ENCODE results near the gene GYPC.

Gene GYPC

GRCh38 chr2:126672980-126673605 is 17.1 kb downstream of the GYPC start:
- no peaks in the 10 kb centered on the region for H3K4me1 ChIP-seq (ENCODE audit: insufficient read depth, poor library complexity, severe bottlenecking)
- H3K27me3 ChIP-seq (ENCODE audit: insufficient read depth, poor library complexity, severe bottlenecking) = no peaks in the 10 kb centered on the region
- H3K9me3 ChIP-seq (ENCODE audit: severe bottlenecking) = no peaks in the 10 kb centered on the region
- no peak overlapping the region for H3K27ac ChIP-seq (ENCODE audit: poor library complexity, severe bottlenecking)
- no peak overlapping the region for H3K4me3 ChIP-seq (ENCODE audit: severe bottlenecking)
- no peaks in the 10 kb centered on the region for H3K36me3 ChIP-seq (ENCODE audit: low read depth)
- ATAC-seq (ENCODE audit: low read depth) (no peak), DNase-seq (ENCODE audit: low spot score) (no peak)
- no peak for TF ChIP-seq CTCF (IDR thresholded peaks at IDR 0.05; ENCODE audit: poor library complexity, severe bottlenecking)

- TF ChIP-seq CTCF (IDR thresholded peaks at IDR 0.05; ENCODE audit: poor library complexity, severe bottlenecking) = no peak
- DNase-seq (ENCODE audit: low spot score) = no peak
- H3K36me3 ChIP-seq (ENCODE audit: low read depth) = no peaks in the 10 kb centered on the region
- H3K4me3 ChIP-seq (ENCODE audit: severe bottlenecking) = no peak overlapping the region
- no peaks in the 10 kb centered on the region for H3K27me3 ChIP-seq (ENCODE audit: insufficient read depth, poor library complexity, severe bottlenecking)
- H3K27ac ChIP-seq (ENCODE audit: poor library complexity, severe bottlenecking) = no peak overlapping the region
- H3K4me1 ChIP-seq (ENCODE audit: insufficient read depth, poor library complexity, severe bottlenecking) = no peaks in the 10 kb centered on the region
- H3K9me3 ChIP-seq (ENCODE audit: severe bottlenecking) = no peaks in the 10 kb centered on the region
- no peak for ATAC-seq (ENCODE audit: low read depth)
These were observed 18.3 kb downstream of the GYPC start for GRCh38 chr2:126674075-126674744.

DNA sequence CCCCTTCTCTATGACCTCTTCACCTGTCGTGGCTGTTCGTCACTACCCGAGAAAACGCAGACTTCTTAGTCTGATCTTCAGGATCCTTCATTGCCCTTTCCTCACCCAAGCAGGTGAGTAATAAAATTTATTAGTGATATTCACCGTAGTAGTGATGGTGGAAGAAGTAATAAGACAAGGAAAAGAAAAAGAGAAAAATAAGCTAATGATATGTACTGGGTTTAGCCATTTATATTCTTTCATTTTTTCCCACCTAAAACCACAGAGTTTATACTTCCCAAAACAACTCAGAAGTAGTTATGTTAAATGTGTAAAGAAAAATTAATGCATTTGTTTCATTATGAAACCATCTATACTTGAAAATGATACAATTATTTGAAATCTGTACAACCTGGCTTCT is 19.7 kb downstream of the GYPC start:
- Histone ChIP-seq H3K36me3 (ENCODE audit: low read depth) (no peaks in the 10 kb centered on the region), H3K27me3 (ENCODE audit: insufficient read depth, poor library complexity, severe bottlenecking) (no peaks in the 10 kb centered on the region)
- no peak for ATAC-seq (ENCODE audit: low read depth)

DNA sequence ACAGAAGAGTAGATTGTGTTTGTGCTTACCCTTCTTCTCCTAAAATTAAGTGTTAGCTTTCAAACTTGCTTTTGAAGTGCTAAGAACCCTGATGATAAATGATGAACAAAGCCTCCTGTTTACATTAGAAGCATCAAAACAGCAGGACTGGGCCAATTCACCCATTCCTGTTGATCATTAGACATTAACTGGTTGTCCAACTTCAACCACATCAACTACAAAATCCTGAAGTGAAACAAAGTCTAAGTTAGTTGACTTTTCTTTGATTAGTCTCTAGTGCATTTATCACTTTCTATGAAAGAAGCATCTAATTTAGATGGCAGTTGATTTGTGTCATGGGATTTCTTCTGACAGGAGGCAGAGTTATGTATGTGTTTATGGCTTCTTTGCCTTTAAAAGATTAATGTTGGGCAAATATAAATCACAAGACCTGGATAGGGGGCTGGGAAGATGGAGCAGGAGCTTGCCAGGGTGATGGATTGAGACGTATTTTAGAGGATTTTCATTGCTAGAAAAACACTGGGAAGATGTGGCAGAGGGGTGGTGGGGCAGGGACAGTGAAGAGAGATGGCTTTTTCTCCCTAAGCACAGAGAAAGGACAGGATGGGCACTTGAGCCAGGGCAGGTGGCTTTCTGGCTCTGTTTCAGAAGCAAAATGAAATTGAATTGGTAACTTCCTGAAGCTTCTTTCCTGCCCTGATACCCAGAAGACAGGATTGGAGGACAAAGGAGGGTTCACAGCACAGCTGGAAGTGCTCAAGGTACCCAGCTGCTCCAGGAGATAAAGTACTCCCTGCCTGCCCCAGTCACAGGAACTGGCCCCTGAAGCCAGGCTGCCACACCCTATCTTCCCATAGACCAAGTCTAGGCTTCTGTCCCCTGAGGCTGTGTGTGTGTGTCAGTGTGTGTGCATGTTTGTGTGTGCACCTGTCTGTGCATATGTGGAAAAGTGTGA is 20.5 kb downstream of the GYPC start:
- no peaks in the 10 kb centered on the region for H3K4me1 ChIP-seq (ENCODE audit: insufficient read depth, poor library complexity, severe bottlenecking)
- TF ChIP-seq CTCF (IDR thresholded peaks at IDR 0.05; ENCODE audit: poor library complexity, severe bottlenecking) = no peak
- no peak overlapping the region for H3K27ac ChIP-seq (ENCODE audit: poor library complexity, severe bottlenecking)
- ATAC-seq (ENCODE audit: low read depth) (no peak), DNase-seq (ENCODE audit: low spot score) (no peak)
- no peaks in the 10 kb centered on the region for H3K36me3 ChIP-seq (ENCODE audit: low read depth)
- H3K4me3 ChIP-seq (ENCODE audit: severe bottlenecking) = no peak overlapping the region
- H3K27me3 ChIP-seq (ENCODE audit: insufficient read depth, poor library complexity, severe bottlenecking) = no peaks in the 10 kb centered on the region
- H3K9me3 ChIP-seq (ENCODE audit: severe bottlenecking) = no peaks in the 10 kb centered on the region

More for the DNA sequence above, 19.7 kb downstream of the GYPC start:
- no peak for TF ChIP-seq CTCF (IDR thresholded peaks at IDR 0.05; ENCODE audit: poor library complexity, severe bottlenecking)
- Histone ChIP-seq H3K27ac (ENCODE audit: poor library complexity, severe bottlenecking) (no peak overlapping the region), H3K9me3 (ENCODE audit: severe bottlenecking) (no peaks in the 10 kb centered on the region), H3K4me1 (ENCODE audit: insufficient read depth, poor library complexity, severe bottlenecking) (no peaks in the 10 kb centered on the region), H3K4me3 (ENCODE audit: severe bottlenecking) (no peak overlapping the region)
- DNase-seq (ENCODE audit: low spot score) = no peak

Data from RWPE2 (cell line).